ENCODE results near the gene LTA4H. TPM values are rescaled to one million over a fixed set of nuclear protein-coding genes. Genes with fewer than 3 reads are reported as not detected.

The LTA4H gene
- polyA plus RNA-seq: 129 to 183 TPM (median 131 TPM) in 3 replicates
- 122 TPM for polyA plus RNA-seq (2011; ENCODE audit: low read depth)
- 121 and 199 TPM in 2 replicates for polyA plus RNA-seq (2011; cell fraction: cytosol; rRNA removed)
- 153 and 186 TPM in 2 replicates for polyA plus RNA-seq (2011; cell fraction: nucleus; rRNA removed)
- polyA plus RNA-seq (2012; ENCODE audit: low replicate concordance): 88.2 and 109 TPM in 2 replicates
- 36.2 to 123 TPM (median 95.9 TPM) in 3 replicates for polyA minus RNA-seq
- 85.0 TPM for polyA minus RNA-seq (2011; cell fraction: cytosol; rRNA and poly(A)+ RNA removed)
- 60.8 and 88.8 TPM in 2 replicates for polyA minus RNA-seq (2011; cell fraction: nucleus; rRNA and poly(A)+ RNA removed)

GRCh38 chr12:96035283-96036236 lies at the start of gene LTA4H:
Gene LTA4H, minus strand, starts transcription at chr12:96035587. Its CDS starts 68 bp downstream, at chr12:96035519.
- dilution Hi-C loops (cut with MboI; ENCODE audit: extremely low pct_ligation_motif_present, low sequenced_read_pairs): no loop called here
- peaks cover 7% of the 10 kb centered on the region for H3K4me1 ChIP-seq (ENCODE audit: control insufficient read depth, extremely low read depth, insufficient read depth, low read length)
- no peak for TF ChIP-seq EZH2 (IDR thresholded peaks at IDR 0.05; ENCODE audit: low read length)
- TF ChIP-seq, protein P1, sequence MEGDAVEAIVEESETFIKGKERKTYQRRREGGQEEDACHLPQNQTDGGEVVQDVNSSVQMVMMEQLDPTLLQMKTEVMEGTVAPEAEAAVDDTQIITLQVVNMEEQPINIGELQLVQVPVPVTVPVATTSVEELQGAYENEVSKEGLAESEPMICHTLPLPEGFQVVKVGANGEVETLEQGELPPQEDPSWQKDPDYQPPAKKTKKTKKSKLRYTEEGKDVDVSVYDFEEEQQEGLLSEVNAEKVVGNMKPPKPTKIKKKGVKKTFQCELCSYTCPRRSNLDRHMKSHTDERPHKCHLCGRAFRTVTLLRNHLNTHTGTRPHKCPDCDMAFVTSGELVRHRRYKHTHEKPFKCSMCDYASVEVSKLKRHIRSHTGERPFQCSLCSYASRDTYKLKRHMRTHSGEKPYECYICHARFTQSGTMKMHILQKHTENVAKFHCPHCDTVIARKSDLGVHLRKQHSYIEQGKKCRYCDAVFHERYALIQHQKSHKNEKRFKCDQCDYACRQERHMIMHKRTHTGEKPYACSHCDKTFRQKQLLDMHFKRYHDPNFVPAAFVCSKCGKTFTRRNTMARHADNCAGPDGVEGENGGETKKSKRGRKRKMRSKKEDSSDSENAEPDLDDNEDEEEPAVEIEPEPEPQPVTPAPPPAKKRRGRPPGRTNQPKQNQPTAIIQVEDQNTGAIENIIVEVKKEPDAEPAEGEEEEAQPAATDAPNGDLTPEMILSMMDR (optimal IDR thresholded peaks at IDR 0.05 in 1 of 3, IDR thresholded peaks at IDR 0.05 in 1 of 3, conservative IDR thresholded peaks at IDR 0.05 in 1 of 3; ENCODE audit: extremely low read depth in 1 of 3, insufficient read depth in 2 of 3, low read length in 3 of 3): no peak
- H3K4me3 ChIP-seq (ENCODE audit: control insufficient read depth in 2 of 3, extremely low read depth in 1 of 3, insufficient read depth in 2 of 3, low read depth in 1 of 3, low read length in 3 of 3): peak within 1 kb of the TSS; percentile 82 to 94 (median 85)
- no peaks in the 10 kb centered on the region for H3K9me3 ChIP-seq (ENCODE audit: control insufficient read depth, low read depth, low read length)
- peak within 1 kb of the TSS; percentile 82 for H3K4me2 ChIP-seq (ENCODE audit: control insufficient read depth, extremely low read depth, insufficient read depth, low read depth, low read length)
- DNase-seq (ENCODE audit: low read depth, low spot score) (peak; percentile 96), FAIRE-seq (peak; percentile 90)
- H3K9ac ChIP-seq (ENCODE audit: control insufficient read depth, extremely low read depth, insufficient read depth, low read length): peak within 1 kb of the TSS; percentile 82
- H3K27ac ChIP-seq (ENCODE audit: control insufficient read depth, insufficient read depth, low read length): peak within 1 kb of the TSS; percentile 72
- peak within 1 kb of the TSS; percentile 97 for H2AFZ ChIP-seq (ENCODE audit: control insufficient read depth, low read length)
- H4K20me1 ChIP-seq (ENCODE audit: control insufficient read depth, extremely low read depth, insufficient read depth, low read length): no peaks in the 10 kb centered on the region
- peaks cover 30% of the 10 kb centered on the region for H3K79me2 ChIP-seq (ENCODE audit: control insufficient read depth, insufficient read depth, low read length)
- H3K9me1 ChIP-seq (ENCODE audit: control insufficient read depth, extremely low read depth, insufficient read depth, low read length): no peaks in the 10 kb centered on the region
- no peaks in the 10 kb centered on the region for H3K36me3 ChIP-seq (ENCODE audit: control insufficient read depth in 2 of 2, extremely low read depth in 1 of 2, insufficient read depth in 2 of 2, low read length in 2 of 2)
- no peaks in the 10 kb centered on the region for H3K27me3 ChIP-seq (ENCODE audit: control insufficient read depth, extremely low read depth, insufficient read depth, low read length)

DNA sequence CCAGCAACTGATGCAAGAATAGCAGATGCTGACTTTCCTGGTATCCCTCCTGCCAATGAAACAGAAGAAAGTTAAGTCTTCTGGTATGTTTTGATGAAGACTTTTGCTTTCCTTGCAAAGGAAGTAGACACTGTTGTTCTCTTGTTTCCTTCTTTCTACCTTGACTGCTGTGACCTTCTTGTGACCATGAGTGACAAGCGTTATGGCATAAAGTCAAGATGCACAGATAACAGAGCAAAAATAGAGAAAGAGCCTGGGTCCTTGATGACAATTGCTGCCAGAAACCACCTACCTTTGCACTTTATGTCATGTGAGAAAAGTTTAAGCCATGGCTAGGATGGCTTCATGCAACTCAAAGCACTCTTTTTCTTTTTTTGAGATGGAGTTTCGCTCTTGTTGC lies 49.2 kb upstream of the LTA4H start:
- H3K4me2 ChIP-seq (ENCODE audit: control insufficient read depth, extremely low read depth, insufficient read depth, low read depth, low read length): no peak overlapping the region
- H3K9me3 ChIP-seq (ENCODE audit: control insufficient read depth, low read depth, low read length): no peaks in the 10 kb centered on the region
- H4K20me1 ChIP-seq (ENCODE audit: control insufficient read depth, extremely low read depth, insufficient read depth, low read length): no peaks in the 10 kb centered on the region
- no peak overlapping the region for H3K27ac ChIP-seq (ENCODE audit: control insufficient read depth, insufficient read depth, low read length)
- H2AFZ ChIP-seq (ENCODE audit: control insufficient read depth, low read length): no peak overlapping the region
- H3K9me1 ChIP-seq (ENCODE audit: control insufficient read depth, extremely low read depth, insufficient read depth, low read length): no peaks in the 10 kb centered on the region
- DNase-seq (ENCODE audit: low read depth, low spot score) (no peak), FAIRE-seq (no peak)
- H3K79me2 ChIP-seq (ENCODE audit: control insufficient read depth, insufficient read depth, low read length): no peaks in the 10 kb centered on the region
- no peaks in the 10 kb centered on the region for H3K36me3 ChIP-seq (ENCODE audit: control insufficient read depth in 2 of 2, extremely low read depth in 1 of 2, insufficient read depth in 2 of 2, low read length in 2 of 2)
- H3K4me3 ChIP-seq (ENCODE audit: control insufficient read depth in 2 of 3, extremely low read depth in 1 of 3, insufficient read depth in 2 of 3, low read depth in 1 of 3, low read length in 3 of 3): no peak overlapping the region
- dilution Hi-C loops (cut with MboI; ENCODE audit: extremely low pct_ligation_motif_present, low sequenced_read_pairs): no loop called here
- H3K9ac ChIP-seq (ENCODE audit: control insufficient read depth, extremely low read depth, insufficient read depth, low read length): no peak overlapping the region
- peaks cover 9% of the 10 kb centered on the region for H3K4me1 ChIP-seq (ENCODE audit: control insufficient read depth, extremely low read depth, insufficient read depth, low read length)
- no peaks in the 10 kb centered on the region for H3K27me3 ChIP-seq (ENCODE audit: control insufficient read depth, extremely low read depth, insufficient read depth, low read length)
- TF ChIP-seq, protein P1 (optimal IDR thresholded peaks at IDR 0.05 in 1 of 3, IDR thresholded peaks at IDR 0.05 in 1 of 3, conservative IDR thresholded peaks at IDR 0.05 in 1 of 3; ENCODE audit: extremely low read depth in 1 of 3, insufficient read depth in 2 of 3, low read length in 3 of 3): no peak
- no peak for TF ChIP-seq EZH2 (IDR thresholded peaks at IDR 0.05; ENCODE audit: low read length)
